Calu3 (cell line): ENCODE data around the gene GSTA2. TPM values are rescaled to one million over a fixed set of nuclear protein-coding genes. Genes with fewer than 3 reads are reported as not detected.

Experiments
- BruUV-seq: library from RNA; stranded (reverse); fragments of 400-500 nt; replicated peaks from 2 replicates; lab custom pipeline; 2021; lab: Mats Ljungman, UMichigan
- CTCF ChIA-PET: fragments of 300-600 bp; sonication (Branson Sonifier 250); formaldehyde crosslinking; loops from one replicate; lab custom pipeline; 2022; ENCODE audit warnings: antibody characterized with exemption; lab: Charles Lee
- DNase-seq: peaks from one replicate; pipeline ENCODE4 v3.0.0; 2022
- H3K27ac Mint-ChIP-seq: one replicate; pipeline ENCODE4 v1.8.0; 2022; ENCODE audit warnings: mixed read lengths; ENCODE audit not compliant: unreplicated experiment
- H3K27me3 Mint-ChIP-seq: one replicate; pipeline ENCODE4 v1.8.0; 2022; ENCODE audit warnings: mixed read lengths; ENCODE audit not compliant: unreplicated experiment
- H3K36me3 Mint-ChIP-seq: one replicate; pipeline ENCODE4 v1.8.0; 2022; ENCODE audit warnings: mild to moderate bottlenecking, moderate library complexity, mixed read lengths; ENCODE audit not compliant: insufficient read depth, unreplicated experiment
- H3K4me1 Mint-ChIP-seq: one replicate; pipeline ENCODE4 v1.8.0; 2022; ENCODE audit warnings: mild to moderate bottlenecking, low read depth, mixed read lengths; ENCODE audit not compliant: unreplicated experiment
- H3K4me3 Mint-ChIP-seq: one replicate; pipeline ENCODE4 v1.8.0; 2022; ENCODE audit warnings: mild to moderate bottlenecking, low read depth, moderate library complexity, mixed read lengths; ENCODE audit not compliant: unreplicated experiment
- H3K9me3 Mint-ChIP-seq: one replicate; pipeline ENCODE4 v1.8.0; 2022; ENCODE audit warnings: low read depth, mixed read lengths; ENCODE audit not compliant: unreplicated experiment
- intact Hi-C: fragments of 100-400 bp; cut with micrococcal nuclease; formaldehyde crosslinking; loops from one replicate; pipeline ENCODE4 v1.10.0; 2022; ENCODE audit not compliant: unreplicated experiment
- total RNA-seq: library from RNA; stranded (reverse); gene quantifications from 2 replicates; pipeline ENCODE4 v1.2.3, GENCODE V29; 2022
- TF ChIP-seq, protein P1 (sequence below): fragments of 200-600 bp; IDR thresholded peaks from one replicate; pipeline ENCODE4 v1.8.0; 2022; ENCODE audit warnings: antibody characterized with exemption; ENCODE audit not compliant: unreplicated experiment

Gene GSTA2
- total RNA-seq, 1 experiment from 2014 or later, result not detected

- H3K9me3 Mint-ChIP-seq, result no peaks in the 10 kb centered on the region
- H3K27me3 Mint-ChIP-seq, result peaks cover 13% of the 10 kb centered on the region
- H3K27ac Mint-ChIP-seq, result no peak overlapping the region
- peaks cover 5% of the 10 kb centered on the region for H3K36me3 Mint-ChIP-seq
- intact Hi-C loops, result loop anchor here (10.0 kb wide), 2 partner anchors 157 to 267 kb away; partner anchors contain the start of gene GSTA4
- TF ChIP-seq, protein P1, sequence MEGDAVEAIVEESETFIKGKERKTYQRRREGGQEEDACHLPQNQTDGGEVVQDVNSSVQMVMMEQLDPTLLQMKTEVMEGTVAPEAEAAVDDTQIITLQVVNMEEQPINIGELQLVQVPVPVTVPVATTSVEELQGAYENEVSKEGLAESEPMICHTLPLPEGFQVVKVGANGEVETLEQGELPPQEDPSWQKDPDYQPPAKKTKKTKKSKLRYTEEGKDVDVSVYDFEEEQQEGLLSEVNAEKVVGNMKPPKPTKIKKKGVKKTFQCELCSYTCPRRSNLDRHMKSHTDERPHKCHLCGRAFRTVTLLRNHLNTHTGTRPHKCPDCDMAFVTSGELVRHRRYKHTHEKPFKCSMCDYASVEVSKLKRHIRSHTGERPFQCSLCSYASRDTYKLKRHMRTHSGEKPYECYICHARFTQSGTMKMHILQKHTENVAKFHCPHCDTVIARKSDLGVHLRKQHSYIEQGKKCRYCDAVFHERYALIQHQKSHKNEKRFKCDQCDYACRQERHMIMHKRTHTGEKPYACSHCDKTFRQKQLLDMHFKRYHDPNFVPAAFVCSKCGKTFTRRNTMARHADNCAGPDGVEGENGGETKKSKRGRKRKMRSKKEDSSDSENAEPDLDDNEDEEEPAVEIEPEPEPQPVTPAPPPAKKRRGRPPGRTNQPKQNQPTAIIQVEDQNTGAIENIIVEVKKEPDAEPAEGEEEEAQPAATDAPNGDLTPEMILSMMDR, result no peak
- no peak overlapping the region for H3K4me3 Mint-ChIP-seq
- DNase-seq, result no peak
- BruUV-seq, result no TSS peak
- CTCF ChIA-PET, result no interaction called here
- peaks cover 23% of the 10 kb centered on the region for H3K4me1 Mint-ChIP-seq
Measured at GRCh38 chr6:52727908-52728307, 35.4 kb downstream of the GSTA2 start.

DNA sequence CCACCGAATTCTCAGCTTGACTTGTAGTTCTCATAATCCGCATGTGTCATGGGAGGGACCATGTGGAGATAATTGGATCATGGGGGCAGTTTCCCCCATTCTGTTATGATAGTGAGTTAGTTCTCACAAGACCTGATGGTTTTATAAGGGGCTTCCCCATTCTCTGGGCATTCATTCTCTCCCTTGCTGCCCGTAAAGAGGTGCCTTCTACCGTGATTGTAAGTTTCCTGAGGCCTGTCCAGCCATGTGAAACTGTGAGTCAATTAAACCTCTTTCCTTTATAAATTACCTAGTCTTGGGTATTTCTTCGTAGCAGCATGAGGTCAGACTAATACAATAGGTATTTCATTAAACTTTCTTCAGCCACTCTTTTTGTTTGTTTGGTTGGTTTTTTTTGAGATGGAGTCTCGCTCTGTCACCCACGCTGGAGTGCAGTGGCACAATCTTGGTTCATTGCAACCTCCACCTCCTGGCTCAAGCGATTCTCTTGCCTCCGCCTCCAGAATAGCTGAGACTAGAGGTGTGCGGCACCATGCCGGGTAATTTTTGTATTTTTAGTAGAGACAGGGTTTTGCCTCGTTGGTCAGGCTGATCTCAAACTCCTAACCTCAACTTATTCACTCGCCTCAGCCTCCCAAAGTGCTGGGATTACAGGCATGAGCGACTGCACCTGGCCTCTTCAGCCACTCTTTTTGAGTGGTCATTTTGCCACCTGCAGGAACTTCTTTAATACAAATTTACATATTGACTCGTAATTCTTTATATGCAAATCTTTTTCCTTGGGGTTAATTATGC is 36.3 kb downstream of the GSTA2 start:
- Mint-ChIP-seq H3K4me3 (no peak overlapping the region), H3K36me3 (peaks cover 5% of the 10 kb centered on the region), H3K9me3 (no peaks in the 10 kb centered on the region), H3K4me1 (peaks cover 23% of the 10 kb centered on the region), H3K27me3 (peaks cover 3% of the 10 kb centered on the region), H3K27ac (no peak overlapping the region)
- intact Hi-C loops, result loop anchor here (10.0 kb wide), 2 partner anchors 158 to 268 kb away; partner anchors contain the start of gene GSTA4
- no peak for DNase-seq
- TF ChIP-seq, protein P1, result no peak
- CTCF ChIA-PET, result interaction anchor here (1.2 kb wide), 1 partner anchor 60 kb away, joined by 3 read pairs; no protein-coding TSS in a partner anchor
- no TSS peak for BruUV-seq

DNA sequence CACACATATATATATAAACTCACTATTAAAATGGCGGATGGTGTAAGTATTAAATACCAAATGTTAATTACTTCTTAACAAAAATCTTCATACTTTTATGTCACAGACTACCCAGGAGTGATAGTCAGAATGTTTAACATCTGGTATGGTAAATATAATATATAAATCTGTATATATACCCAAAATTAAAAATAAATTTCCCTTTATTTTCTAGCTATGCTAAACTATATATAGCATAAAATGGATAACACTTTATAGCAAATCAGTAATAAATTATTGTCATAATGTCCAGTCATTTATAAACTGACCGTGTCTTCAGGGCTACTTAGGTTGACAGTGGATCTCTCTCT is 37.1 kb downstream of the GSTA2 start:
- CTCF ChIA-PET, result interaction anchor here (0.5 to 1.2 kb wide), 2 partner anchors 61 to 786 kb away, joined by 3 to 6 read pairs; no protein-coding TSS in a partner anchor
- TF ChIP-seq, protein P1, result no peak
- intact Hi-C loops, result loop anchor here (10.0 kb wide), 2 partner anchors 159 to 269 kb away; partner anchors contain the start of gene GSTA4
- H3K36me3 Mint-ChIP-seq, result peaks cover 5% of the 10 kb centered on the region
- H3K27me3 Mint-ChIP-seq, result no peaks in the 10 kb centered on the region
- H3K27ac Mint-ChIP-seq, result no peak overlapping the region
- DNase-seq, result no peak
- no peak overlapping the region for H3K4me3 Mint-ChIP-seq
- BruUV-seq, result no TSS peak
- no peaks in the 10 kb centered on the region for H3K9me3 Mint-ChIP-seq
- H3K4me1 Mint-ChIP-seq, result peaks cover 23% of the 10 kb centered on the region

GRCh38 chr6:52725535-52726192 is 37.6 kb downstream of the GSTA2 start:
- no TSS peak for BruUV-seq
- H3K9me3 Mint-ChIP-seq, result no peaks in the 10 kb centered on the region
- no peaks in the 10 kb centered on the region for H3K27me3 Mint-ChIP-seq
- peak; percentile 7 for DNase-seq
- H3K4me1 Mint-ChIP-seq, result peaks cover 23% of the 10 kb centered on the region
- CTCF ChIA-PET, result interaction anchor here (0.5 to 1.2 kb wide), 2 partner anchors 61 to 786 kb away, joined by 3 to 6 read pairs; no protein-coding TSS in a partner anchor
- intact Hi-C loops, result loop anchor here (2.0 to 10.0 kb wide), 3 partner anchors 75 to 269 kb away; partner anchors contain the start of gene GSTA4
- no peak overlapping the region for H3K4me3 Mint-ChIP-seq
- TF ChIP-seq, protein P1, result no peak
- peak overlapping the region; percentile 17 for H3K27ac Mint-ChIP-seq
- H3K36me3 Mint-ChIP-seq, result peaks cover 5% of the 10 kb centered on the region
